GM21447 (cell line): ENCODE data around the gene P2RY12.

ENCODE experiments used
- ATAC-seq: cut with Tn5 transposase; IDR thresholded peaks from one replicate; pipeline ENCODE4 v1.9.1; 2021; ENCODE audit not compliant: unreplicated experiment

The P2RY12 gene

GRCh38 chr3:151384741-151385174, at the start of gene P2RY12:
Gene P2RY12 (minus strand): TSS chr3:151384753. CDS start chr3:151338845, 45,908 bp downstream.
- peak; percentile 39 for ATAC-seq

- no peak for ATAC-seq
These were observed 48.2 kb upstream of the P2RY12 start for GRCh38 chr3:151432616-151433372.

GRCh38 chr3:151431940-151432339, 47.4 kb upstream of the P2RY12 start:
- ATAC-seq = no peak

GRCh38 chr3:151430821-151431484, 46.4 kb upstream of the P2RY12 start:
- ATAC-seq = no peak

- no peak for ATAC-seq
These were observed 43.8 kb upstream of the P2RY12 start for GRCh38 chr3:151428386-151428785.

GRCh38 chr3:151426341-151426657, 41.7 kb upstream of the P2RY12 start:
- ATAC-seq = peak; percentile 69

GRCh38 chr3:151425627-151426340, 41.2 kb upstream of the P2RY12 start:
- no peak for ATAC-seq

- no peak for ATAC-seq
These were observed 38.5 kb upstream of the P2RY12 start for GRCh38 chr3:151423091-151423490.

- no peak for ATAC-seq
These were observed 37.4 kb upstream of the P2RY12 start for GRCh38 chr3:151421938-151422337.

GRCh38 chr3:151419806-151420205, 35.3 kb upstream of the P2RY12 start:
- no peak for ATAC-seq

- ATAC-seq = no peak
These were observed 30.7 kb upstream of the P2RY12 start for GRCh38 chr3:151415289-151415688.

- ATAC-seq = no peak
These were observed 28.4 kb upstream of the P2RY12 start for GRCh38 chr3:151412989-151413388.

- ATAC-seq = no peak
These were observed 26.5 kb upstream of the P2RY12 start for GRCh38 chr3:151410891-151411559.

GRCh38 chr3:151407928-151408327, 23.4 kb upstream of the P2RY12 start:
- no peak for ATAC-seq

- peak; percentile 71 for ATAC-seq
These were observed 19.8 kb upstream of the P2RY12 start for GRCh38 chr3:151404316-151404715.

- ATAC-seq = no peak
These were observed 18.7 kb upstream of the P2RY12 start for GRCh38 chr3:151403246-151403645.

GRCh38 chr3:151402349-151402748, 17.8 kb upstream of the P2RY12 start:
- no peak for ATAC-seq

- no peak for ATAC-seq
These were observed 15.8 kb upstream of the P2RY12 start for GRCh38 chr3:151400341-151400740.

- peak; percentile 50 for ATAC-seq
These were observed 14.3 kb upstream of the P2RY12 start for GRCh38 chr3:151398895-151399294.

GRCh38 chr3:151395806-151396205, 11.3 kb upstream of the P2RY12 start:
- no peak for ATAC-seq

GRCh38 chr3:151394611-151395010, 10.1 kb upstream of the P2RY12 start:
- no peak for ATAC-seq
